GM21423 (cell line): ENCODE data around the gene INIP.
"Not testable (repeated sequence)": the region's sequence is repeated elsewhere in the genome, so short reads cannot be mapped to it uniquely, and the experiment has no call there.

Experiments
- ATAC-seq: cut with Tn5 transposase; IDR thresholded peaks from one replicate; pipeline ENCODE4 v1.9.1; 2021; ENCODE audit warnings: mild to moderate bottlenecking, moderate library complexity; ENCODE audit not compliant: unreplicated experiment

INIP gene

GRCh38 chr9:112677040-112677439, 40.9 kb downstream of the INIP start:
- no peak for ATAC-seq

GRCh38 chr9:112673221-112673620, 44.7 kb downstream of the INIP start:
- ATAC-seq, result not testable (repeated sequence)

DNA sequence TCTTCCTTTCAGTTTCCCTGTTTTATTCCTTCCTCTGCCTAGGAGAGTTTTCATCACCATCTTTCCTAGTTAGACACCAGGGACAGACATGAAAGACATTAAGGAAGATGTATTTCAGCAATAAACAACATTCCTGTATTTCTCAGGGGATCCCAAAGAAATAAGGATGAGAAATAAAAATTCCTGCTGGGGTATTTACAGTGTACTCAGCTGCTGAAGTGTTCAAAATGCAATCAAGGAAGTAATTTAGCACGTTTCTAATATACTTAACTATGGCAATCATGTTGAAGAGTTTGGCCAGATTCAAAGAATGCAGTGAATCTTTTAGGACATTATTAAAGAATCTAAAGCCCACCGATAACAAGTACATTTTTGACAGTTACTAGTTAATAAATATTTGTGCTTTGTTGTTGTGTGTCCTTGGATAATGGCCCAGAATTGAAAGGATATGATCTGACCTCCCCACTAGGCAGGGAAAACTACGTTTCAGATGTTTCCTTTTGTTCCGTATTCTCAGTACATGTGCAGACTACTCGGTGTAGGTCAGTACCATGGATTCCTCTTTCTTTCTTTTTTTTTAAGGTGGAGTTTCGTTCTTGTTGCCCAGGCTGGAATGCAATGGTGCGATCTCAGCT, 46.8 kb downstream of the INIP start:
- ATAC-seq, result no peak

GRCh38 chr9:112669326-112669725, 48.6 kb downstream of the INIP start:
- no peak for ATAC-seq

- ATAC-seq, result no peak
Observed at GRCh38 chr9:112665347-112665746, 52.6 kb downstream of the INIP start.

DNA sequence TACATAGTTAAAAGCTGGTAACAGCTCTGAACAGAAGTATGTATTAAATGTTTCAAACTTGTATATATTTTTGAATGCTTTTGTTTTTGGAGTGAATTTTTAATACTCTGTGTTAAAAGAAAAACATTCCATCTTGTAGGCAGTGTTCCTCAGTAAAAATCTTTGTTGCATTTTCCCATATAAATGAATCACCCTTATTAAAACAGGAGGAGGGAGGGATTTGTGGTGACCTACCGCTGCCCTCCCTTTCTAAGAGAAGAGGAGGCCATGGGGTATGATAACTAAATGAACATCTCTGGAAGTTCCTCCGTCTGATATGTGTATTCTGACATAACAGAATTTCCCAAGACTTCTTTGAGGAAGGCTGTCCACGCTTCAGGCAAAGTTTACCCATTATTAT, 53.4 kb downstream of the INIP start:
- ATAC-seq, result no peak

- no peak for ATAC-seq
Observed at GRCh38 chr9:112663681-112664080, 54.2 kb downstream of the INIP start.

GRCh38 chr9:112659906-112660305, 58.0 kb downstream of the INIP start:
- ATAC-seq, result no peak

DNA sequence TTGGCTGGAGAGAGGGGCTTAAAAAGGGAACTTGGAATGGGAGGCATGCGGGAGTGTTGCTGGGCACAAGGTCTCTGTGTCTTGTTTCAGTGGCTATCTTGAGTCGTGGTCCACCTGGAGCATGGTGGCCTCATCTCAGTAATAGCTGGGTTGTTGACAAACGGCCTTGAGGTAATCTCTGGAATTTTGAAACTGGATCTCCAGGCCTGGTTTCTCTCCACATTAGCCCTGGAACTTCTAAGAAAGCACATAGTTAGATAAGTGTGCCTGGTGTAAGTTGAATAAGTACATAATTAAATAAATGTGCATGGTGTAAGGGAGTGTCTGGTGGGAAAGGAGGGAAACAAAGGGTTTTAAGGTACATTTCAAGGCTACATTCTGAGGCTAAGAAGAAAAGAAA, 62.2 kb downstream of the INIP start:
- ATAC-seq, result no peak

DNA sequence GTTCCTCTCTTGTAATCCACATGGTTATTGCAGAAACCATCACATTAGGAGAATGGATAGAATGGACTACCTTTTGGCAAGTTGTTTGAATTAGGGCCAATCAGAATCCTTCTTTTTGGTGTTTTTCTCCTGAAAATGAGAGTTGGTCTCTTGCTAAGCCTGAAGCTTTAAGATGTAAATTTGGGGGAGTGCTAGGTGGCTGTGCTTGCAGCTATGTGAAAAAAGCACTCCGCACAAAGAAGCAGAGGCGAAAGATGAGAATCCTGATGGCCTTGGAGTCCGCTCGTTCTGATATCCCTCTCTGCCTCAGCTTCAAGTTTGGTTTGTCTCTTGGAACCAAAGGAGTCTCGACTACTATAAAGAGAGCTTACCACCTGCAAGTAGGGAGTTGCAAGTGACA, 63.6 kb downstream of the INIP start:
- no peak for ATAC-seq

GRCh38 chr9:112648624-112649023, 69.3 kb downstream of the INIP start:
- no peak for ATAC-seq

DNA sequence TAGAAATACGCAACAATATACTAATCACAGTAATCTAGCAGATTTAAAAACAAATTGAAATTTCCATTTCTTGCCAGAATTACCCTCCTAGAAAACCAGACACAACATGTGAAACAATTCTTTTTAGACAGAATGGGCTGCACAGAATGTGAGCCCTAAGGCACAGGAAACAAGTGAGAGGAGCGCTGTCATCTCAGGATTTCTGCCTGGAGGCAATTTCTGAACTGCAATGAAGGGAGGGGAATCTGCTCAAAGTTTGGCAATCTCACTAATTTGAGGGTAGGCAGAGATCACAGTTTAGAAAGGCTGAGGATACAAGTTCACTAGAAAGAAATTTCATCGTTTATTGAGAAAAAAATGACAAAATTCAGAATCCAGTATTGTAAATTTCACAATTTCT, 70.3 kb downstream of the INIP start:
- ATAC-seq, result no peak

DNA sequence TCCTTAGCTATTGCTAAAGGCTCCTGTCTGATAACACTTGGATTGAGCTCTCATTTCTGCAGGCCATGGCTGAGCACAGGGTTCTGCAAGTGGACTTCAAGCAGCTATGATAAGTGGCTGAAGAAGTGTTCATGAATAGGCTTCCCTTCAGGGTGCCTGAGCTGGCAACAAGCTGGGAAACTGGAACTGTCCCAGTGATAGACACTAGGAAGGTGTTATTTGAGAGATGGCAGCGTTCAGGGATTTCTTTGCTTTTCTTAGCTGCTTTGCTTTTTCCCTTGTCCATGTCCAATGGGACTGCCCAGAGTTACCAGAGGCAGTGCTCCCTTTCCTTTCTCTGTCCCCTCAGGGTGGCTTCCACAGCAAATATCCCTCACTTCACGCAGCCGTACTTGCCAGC, 75.8 kb downstream of the INIP start:
- ATAC-seq, result no peak

DNA sequence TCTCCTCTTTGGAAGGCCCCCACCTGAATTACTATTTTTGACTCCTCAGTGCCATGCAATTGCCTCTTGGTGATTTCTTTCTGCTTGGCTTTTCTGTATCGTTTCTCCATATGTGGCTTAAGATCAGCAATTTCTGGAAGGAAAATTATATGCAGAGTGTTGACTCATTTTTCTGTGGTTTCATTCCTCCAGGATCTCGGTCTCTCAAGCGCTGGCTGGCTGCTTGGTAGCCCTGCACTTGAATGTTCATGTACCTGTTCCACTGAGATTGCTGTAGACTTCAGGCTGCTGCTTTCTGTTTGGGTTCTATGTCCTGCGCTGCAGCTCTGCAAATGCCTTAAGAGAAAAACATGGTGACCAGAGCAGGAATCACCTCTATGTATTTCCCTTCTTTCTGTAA, 77.6 kb downstream of the INIP start:
- no peak for ATAC-seq
